Liver (tissue), 9 donors: ENCODE data around the gene CREB3L1. TPM values are rescaled to one million over a fixed set of nuclear protein-coding genes. Genes with fewer than 3 reads are reported as not detected.

Source experiments
- DNase-seq: peaks from one replicate; pipeline ENCODE4 v3.0.0-alpha.2; 2017; ENCODE audit warnings: low spot score
- H3K27ac ChIP-seq, 2 donors: one replicate each; pipeline ENCODE4 v1.7.0; 2013; ENCODE audit warnings: inconsistent platforms in 2 of 2, low read length in 2 of 2, control low read depth in 1 of 2, low read depth in 1 of 2, mild to moderate bottlenecking in 1 of 2
- H3K27me3 ChIP-seq, 4 donors: one replicate each; pipeline versions ENCODE4 v1.6.1 to v1.7.0; 2013; ENCODE audit warnings: low read length in 3 of 4, inconsistent platforms in 1 of 4, mild to moderate bottlenecking in 1 of 4, moderate library complexity in 1 of 4; ENCODE audit not compliant: control insufficient read depth in 4 of 4, insufficient read depth in 4 of 4
- H3K36me3 ChIP-seq, 4 donors: one replicate each; pipeline versions ENCODE4 v1.6.1 to v1.7.0; 2013; ENCODE audit warnings: low read length in 3 of 4, mild to moderate bottlenecking in 3 of 4, low read depth in 1 of 4, moderate library complexity in 1 of 4; ENCODE audit not compliant: control insufficient read depth in 4 of 4, insufficient read depth in 3 of 4
- H3K4me1 ChIP-seq, 4 donors: one replicate each; pipeline versions ENCODE4 v1.6.1 to v1.7.0; 2013; ENCODE audit warnings: low read length in 3 of 4, mild to moderate bottlenecking in 3 of 4, moderate library complexity in 1 of 4; ENCODE audit not compliant: control insufficient read depth in 4 of 4, insufficient read depth in 4 of 4
- H3K4me3 ChIP-seq, 3 donors: one replicate each; pipeline versions ENCODE4 v1.6.1 to v1.7.0; 2013; ENCODE audit warnings: low read length in 3 of 3, control low read depth in 1 of 3, low read depth in 1 of 3, mild to moderate bottlenecking in 1 of 3
- H3K9ac ChIP-seq, 2 donors: one replicate each; pipeline ENCODE4 v1.7.0; 2013; ENCODE audit warnings: low read length in 2 of 2, mild to moderate bottlenecking in 2 of 2, moderate library complexity in 2 of 2, control low read depth in 1 of 2, low read depth in 1 of 2
- H3K9me3 ChIP-seq, 4 donors: one replicate each; pipeline versions ENCODE4 v1.6.1 to v1.7.0; 2013; ENCODE audit warnings: low read length in 3 of 4; ENCODE audit not compliant: control insufficient read depth in 4 of 4
- ATF3 ChIP-seq: IDR thresholded peaks from 2 replicates; pipeline ENCODE4 v1.6.1; 2016; ENCODE audit warnings: antibody characterized with exemption
- CTCF ChIP-seq: fragments of 150-350 bp; IDR thresholded peaks from 2 replicates; pipeline ENCODE4 v1.5.1; 2017; ENCODE audit warnings: improper control_type of control experiment, low read depth, low read length; ENCODE audit not compliant: missing input control
- EGR1 ChIP-seq, 2 donors: IDR thresholded peaks; 2 replicates each; pipeline ENCODE4 v1.6.1; 2016 to 2018; ENCODE audit warnings: antibody characterized with exemption in 2 of 2, low read depth in 2 of 2
- FOXA1 ChIP-seq: IDR thresholded peaks from 2 replicates; pipeline ENCODE4 v1.6.1; 2016; ENCODE audit warnings: antibody characterized with exemption
- FOXA2 ChIP-seq: IDR thresholded peaks from 2 replicates; pipeline ENCODE4 v1.6.1; 2016; ENCODE audit warnings: antibody characterized with exemption
- GABPA ChIP-seq, 2 donors: IDR thresholded peaks in 1 of 2; conservative IDR thresholded peaks in 1 of 2; 2 replicates each; pipeline ENCODE4 v1.6.1; 2016; ENCODE audit warnings: antibody characterized with exemption in 2 of 2, mild to moderate bottlenecking in 1 of 2, moderate library complexity in 1 of 2
- HNF4G ChIP-seq: IDR thresholded peaks from 2 replicates; pipeline ENCODE4 v1.6.1; 2016; ENCODE audit warnings: antibody characterized with exemption
- MAX ChIP-seq: IDR thresholded peaks from 2 replicates; pipeline ENCODE4 v1.6.1; 2016; ENCODE audit warnings: antibody characterized with exemption
- NR2F2 ChIP-seq: IDR thresholded peaks from 2 replicates; pipeline ENCODE4 v1.6.1; 2016; ENCODE audit warnings: antibody characterized with exemption
- RAD21 ChIP-seq, 2 donors: IDR thresholded peaks; 2 replicates each; pipeline ENCODE4 v1.6.1; 2016; ENCODE audit warnings: antibody characterized with exemption in 2 of 2, mild to moderate bottlenecking in 2 of 2
- REST ChIP-seq: IDR thresholded peaks from 2 replicates; pipeline ENCODE4 v1.6.1; 2016; ENCODE audit warnings: antibody characterized with exemption, mild to moderate bottlenecking
- RXRA ChIP-seq, 2 donors: IDR thresholded peaks; 2 replicates each; pipeline ENCODE4 v1.6.1; 2017 to 2018; ENCODE audit warnings: antibody characterized with exemption in 2 of 2, mild to moderate bottlenecking in 1 of 2
- SP1 ChIP-seq: IDR thresholded peaks from 2 replicates; pipeline ENCODE4 v1.6.1; 2018; ENCODE audit warnings: antibody characterized with exemption, mild to moderate bottlenecking
- TAF1 ChIP-seq: conservative IDR thresholded peaks from 2 replicates; pipeline ENCODE4 v1.6.1; 2016; ENCODE audit warnings: antibody characterized with exemption, mild to moderate bottlenecking
- YY1 ChIP-seq: IDR thresholded peaks from 2 replicates; pipeline ENCODE4 v1.6.1; 2016; ENCODE audit warnings: antibody characterized with exemption, mild to moderate bottlenecking
- ZBTB33 ChIP-seq: IDR thresholded peaks from 2 replicates; pipeline ENCODE4 v1.6.1; 2016; ENCODE audit warnings: antibody characterized with exemption
- WGBS: extraction: QIAGEN DNeasy Blood & Tissue Kit; methylation state at CpG from one replicate; pipeline ENCODE4 v1.1.7; 2013; 5-methylcytosine and 5-hydroxymethylcytosine counted together
- polyA plus RNA-seq, 2 donors: library from polyadenylated mRNA; stranded (reverse) in 1 of 2; unstranded in 1 of 2; fragments of 200-250 nt in 1 of 2; fragments of >200 nt in 1 of 2; fragmentation: Nextera tagmentation in 1 of 2; extraction: Ambion mirVana in 1 of 2; gene quantifications; one replicate each; pipeline versions ENCODE4 v1.2.1 to v1.2.3, GENCODE V29; 2013 to 2015
- total RNA-seq, 2 donors: library from RNA; depleted of rRNA; stranded (reverse); fragments of >200 nt; gene quantifications; one replicate each; pipeline ENCODE4 v1.2.3, GENCODE V29; 2014
- donor health status: healthy.
- donor health status: healthy.
- donor health status: healthy.
- donor health status: healthy.
- donor health status: healthy.

Gene CREB3L1
- total and polyA plus RNA-seq, 4 donors: 0.14 to 1.3 (median 0.33) TPM

GRCh38 chr11:46332568-46333393 lies 55.3 kb downstream of the CREB3L1 start:
- peaks cover 3 to 15% (median 7%) of the 10 kb centered on the region in 4 donors for H3K4me1 ChIP-seq
- no peaks in the 10 kb centered on the region for H3K9me3 ChIP-seq
- no peak overlapping the region for H3K9ac ChIP-seq
- no peaks in the 10 kb centered on the region for H3K36me3 ChIP-seq
- no peak for DNase-seq
- no peak overlapping the region for H3K27ac ChIP-seq
- peak overlapping the region in 1 of 3 donors; percentile 47 for H3K4me3 ChIP-seq
- TF ChIP-seq RAD21 (IDR thresholded peaks at IDR 0.05) (no peak), SP1 (no peak), FOXA1 (no peak), ZBTB33 (no peak), NR2F2 (no peak), YY1 (no peak), MAX (no peak), REST (no peak), FOXA2 (no peak), ATF3 (no peak), GABPA (IDR thresholded peaks at IDR 0.05 in 1 of 2, conservative IDR thresholded peaks at IDR 0.05 in 1 of 2) (no peak), HNF4G (no peak), EGR1 (IDR thresholded peaks at IDR 0.05; ENCODE audit: low read depth in 2 of 2) (no peak), TAF1 (no peak), CTCF (no peak), RXRA (IDR thresholded peaks at IDR 0.05) (no peak)
- H3K27me3 ChIP-seq: peaks cover 2 to 25% (median 3%) of the 10 kb centered on the region in 4 donors
- WGBS: 3% methylated on average over 99 of the region's 99 CpGs
